ENCODE data around the gene E4F1.

- TF ChIP-seq POLR2AphosphoS5 (IDR thresholded peaks at IDR 0.05; ENCODE audit: low read depth, low read length) (no peak), POLR2A (IDR thresholded peaks at IDR 0.05; ENCODE audit: low read depth, low read length) (no peak)
Observed at GRCh38 chr16:2216330-2216729, 7.1 kb upstream of the E4F1 start.

All from GM12892 (cell line).